Measurements from ENCODE around the gene BAK1.
"Not testable (repeated sequence)": the region's sequence is repeated elsewhere in the genome, so short reads cannot be mapped to it uniquely, and the experiment has no call there.

The BAK1 gene

GRCh38 chr6:33607126-33607783, 27.2 kb upstream of the BAK1 start:
- Histone ChIP-seq H3K27me3 (ENCODE audit: control insufficient read depth, insufficient read depth, low read length) (no peaks in the 10 kb centered on the region), H3K36me3 (ENCODE audit: control insufficient read depth, insufficient read depth, low read length) (no peaks in the 10 kb centered on the region), H3K4me3 (ENCODE audit: low read depth, low read length) (no peak overlapping the region), H3K9ac (ENCODE audit: low read length) (no peak overlapping the region), H3K4me1 (ENCODE audit: control insufficient read depth, insufficient read depth, low read length) (peaks cover 51% of the 10 kb centered on the region), H3K27ac (ENCODE audit: low read depth, low read length) (no peak overlapping the region), H3K9me3 (ENCODE audit: control insufficient read depth, insufficient read depth, low read depth, low read length) (peaks cover 6% of the 10 kb centered on the region)

GRCh38 chr6:33606642-33607041, 26.6 kb upstream of the BAK1 start:
- Histone ChIP-seq H3K9me3 (ENCODE audit: control insufficient read depth, insufficient read depth, low read depth, low read length) (peaks cover 6% of the 10 kb centered on the region), H3K27me3 (ENCODE audit: control insufficient read depth, insufficient read depth, low read length) (no peaks in the 10 kb centered on the region), H3K9ac (ENCODE audit: low read length) (no peak overlapping the region), H3K4me1 (ENCODE audit: control insufficient read depth, insufficient read depth, low read length) (peaks cover 51% of the 10 kb centered on the region), H3K27ac (ENCODE audit: low read depth, low read length) (no peak overlapping the region), H3K36me3 (ENCODE audit: control insufficient read depth, insufficient read depth, low read length) (no peaks in the 10 kb centered on the region), H3K4me3 (ENCODE audit: low read depth, low read length) (no peak overlapping the region)

DNA sequence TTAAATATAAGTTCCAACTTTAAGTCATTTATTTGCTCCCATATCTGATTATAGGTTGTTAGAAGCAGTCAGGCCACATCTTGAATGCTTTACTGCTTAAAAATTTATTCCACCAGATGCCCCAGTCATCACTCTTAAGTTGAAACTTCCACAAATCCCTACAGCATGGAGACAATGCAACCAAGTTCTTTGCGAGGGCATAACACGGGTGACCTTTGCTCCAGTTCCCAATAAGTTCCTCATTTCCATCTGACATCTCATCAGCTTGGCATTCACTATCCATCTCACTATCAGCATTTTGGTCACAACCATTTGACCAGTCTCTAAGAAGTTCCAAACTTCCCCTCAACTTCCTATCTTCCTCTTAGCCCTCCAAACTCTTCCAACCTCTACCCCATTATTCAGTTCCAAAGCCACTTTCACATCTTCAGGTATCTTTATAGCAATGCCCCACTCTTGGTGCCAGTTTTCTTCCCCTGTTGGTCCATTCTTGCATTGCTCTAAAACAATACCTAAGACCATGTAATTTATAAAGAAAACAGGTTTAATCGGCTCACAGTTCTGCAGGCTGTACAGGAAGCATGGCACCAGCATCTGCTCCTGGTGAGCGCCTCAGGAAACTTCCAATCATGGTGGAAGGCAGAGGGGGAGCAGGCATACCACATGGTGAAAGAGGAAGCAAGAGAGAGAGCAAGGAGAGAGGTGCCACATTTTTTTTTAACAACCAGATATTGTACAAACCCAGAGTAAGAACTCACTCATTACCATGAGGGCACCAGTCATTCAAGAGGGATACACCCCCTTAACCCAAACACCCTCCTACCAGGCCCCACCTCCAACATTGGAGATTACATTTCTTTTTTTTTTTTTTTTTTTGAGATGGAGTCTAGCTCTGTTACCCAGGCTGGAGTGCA, 25.1 kb upstream of the BAK1 start:
- H3K27ac ChIP-seq (ENCODE audit: low read depth, low read length): no peak overlapping the region
- no peak overlapping the region for H3K4me3 ChIP-seq (ENCODE audit: low read depth, low read length)
- H3K4me1 ChIP-seq (ENCODE audit: control insufficient read depth, insufficient read depth, low read length): peaks cover 38% of the 10 kb centered on the region
- no peaks in the 10 kb centered on the region for H3K27me3 ChIP-seq (ENCODE audit: control insufficient read depth, insufficient read depth, low read length)
- no peak overlapping the region for H3K9ac ChIP-seq (ENCODE audit: low read length)
- H3K36me3 ChIP-seq (ENCODE audit: control insufficient read depth, insufficient read depth, low read length): no peaks in the 10 kb centered on the region
- peaks cover 6% of the 10 kb centered on the region for H3K9me3 ChIP-seq (ENCODE audit: control insufficient read depth, insufficient read depth, low read depth, low read length)

DNA sequence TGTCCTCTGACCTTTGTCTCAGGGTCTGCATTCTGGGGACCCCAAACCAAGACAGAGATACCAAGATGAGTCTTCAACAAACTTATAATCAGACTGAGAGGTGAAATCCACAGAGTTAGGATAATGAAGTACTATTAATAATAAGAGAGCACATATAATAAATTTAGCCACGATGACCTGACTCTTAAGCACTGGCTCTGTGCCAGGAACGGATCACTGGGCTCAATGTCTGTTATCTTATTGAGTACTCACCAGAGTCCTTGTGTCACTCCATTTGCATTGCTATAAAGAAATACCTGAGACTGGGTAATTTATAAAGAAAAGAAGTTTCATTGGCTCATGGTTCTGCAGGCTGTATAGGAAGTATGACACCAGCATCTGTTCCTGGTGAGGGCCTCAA, 22.1 kb upstream of the BAK1 start:
- Histone ChIP-seq H3K9ac (ENCODE audit: low read length) (no peak overlapping the region), H3K36me3 (ENCODE audit: control insufficient read depth, insufficient read depth, low read length) (no peaks in the 10 kb centered on the region), H3K27ac (ENCODE audit: low read depth, low read length) (no peak overlapping the region), H3K27me3 (ENCODE audit: control insufficient read depth, insufficient read depth, low read length) (no peaks in the 10 kb centered on the region), H3K4me3 (ENCODE audit: low read depth, low read length) (no peak overlapping the region), H3K4me1 (ENCODE audit: control insufficient read depth, insufficient read depth, low read length) (peaks cover 14% of the 10 kb centered on the region), H3K9me3 (ENCODE audit: control insufficient read depth, insufficient read depth, low read depth, low read length) (peaks cover 6% of the 10 kb centered on the region)

- Histone ChIP-seq H3K9ac (ENCODE audit: low read length) (no peak overlapping the region), H3K27me3 (ENCODE audit: control insufficient read depth, insufficient read depth, low read length) (no peaks in the 10 kb centered on the region), H3K9me3 (ENCODE audit: control insufficient read depth, insufficient read depth, low read depth, low read length) (peaks cover 6% of the 10 kb centered on the region), H3K27ac (ENCODE audit: low read depth, low read length) (no peak overlapping the region), H3K4me3 (ENCODE audit: low read depth, low read length) (no peak overlapping the region), H3K36me3 (ENCODE audit: control insufficient read depth, insufficient read depth, low read length) (no peaks in the 10 kb centered on the region), H3K4me1 (ENCODE audit: control insufficient read depth, insufficient read depth, low read length) (peaks cover 8% of the 10 kb centered on the region; the same call in 1 of the 2 replicates)
Observed at GRCh38 chr6:33600761-33601160, 20.7 kb upstream of the BAK1 start.

DNA sequence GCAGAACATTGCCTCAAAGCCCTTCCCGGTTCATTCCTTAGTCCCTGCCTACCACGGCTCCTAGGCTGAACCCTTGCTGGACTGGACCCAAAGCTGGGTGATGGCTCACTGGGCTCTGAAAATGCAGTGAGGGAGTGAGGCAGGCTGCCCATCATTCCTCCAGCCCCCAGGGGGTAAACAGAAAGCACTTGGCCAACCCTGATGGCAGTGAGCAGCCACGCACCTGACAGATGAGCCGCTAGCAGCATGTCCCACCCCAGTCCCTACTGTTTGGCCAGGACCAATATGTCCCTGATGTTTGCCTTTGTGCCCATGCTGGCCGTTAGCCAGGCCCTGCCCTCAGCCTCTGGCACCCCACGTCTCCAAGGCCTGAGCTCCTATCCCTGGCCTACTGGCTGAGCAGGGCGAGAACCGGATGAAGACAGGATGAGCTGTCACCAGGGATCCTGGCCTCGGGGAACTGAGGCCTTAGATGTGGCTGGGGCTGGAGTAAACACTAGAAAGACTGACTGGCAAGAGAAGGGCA, 19.4 kb upstream of the BAK1 start:
- H3K27me3 ChIP-seq (ENCODE audit: control insufficient read depth, insufficient read depth, low read length): no peaks in the 10 kb centered on the region
- H3K9me3 ChIP-seq (ENCODE audit: control insufficient read depth, insufficient read depth, low read depth, low read length): no peaks in the 10 kb centered on the region
- H3K27ac ChIP-seq (ENCODE audit: low read depth, low read length): no peak overlapping the region
- no peak overlapping the region for H3K4me3 ChIP-seq (ENCODE audit: low read depth, low read length)
- H3K9ac ChIP-seq (ENCODE audit: low read length): no peak overlapping the region
- H3K4me1 ChIP-seq (ENCODE audit: control insufficient read depth, insufficient read depth, low read length): peaks cover 13% of the 10 kb centered on the region
- H3K36me3 ChIP-seq (ENCODE audit: control insufficient read depth, insufficient read depth, low read length): no peaks in the 10 kb centered on the region

- Histone ChIP-seq H3K36me3 (ENCODE audit: control insufficient read depth, insufficient read depth, low read length) (no peaks in the 10 kb centered on the region), H3K4me1 (ENCODE audit: control insufficient read depth, insufficient read depth, low read length) (peaks cover 16% of the 10 kb centered on the region), H3K9ac (ENCODE audit: low read length) (no peak overlapping the region), H3K27ac (ENCODE audit: low read depth, low read length) (no peak overlapping the region), H3K27me3 (ENCODE audit: control insufficient read depth, insufficient read depth, low read length) (no peaks in the 10 kb centered on the region), H3K9me3 (ENCODE audit: control insufficient read depth, insufficient read depth, low read depth, low read length) (no peaks in the 10 kb centered on the region), H3K4me3 (ENCODE audit: low read depth, low read length) (no peak overlapping the region)
Observed at GRCh38 chr6:33597551-33598322, 17.7 kb upstream of the BAK1 start.

- not testable (repeated sequence) for H3K4me3 ChIP-seq (ENCODE audit: low read depth, low read length); H3K9ac ChIP-seq (ENCODE audit: low read length); H3K27me3 ChIP-seq (ENCODE audit: control insufficient read depth, insufficient read depth, low read length); H3K27ac ChIP-seq (ENCODE audit: low read depth, low read length); H3K36me3 ChIP-seq (ENCODE audit: control insufficient read depth, insufficient read depth, low read length); H3K9me3 ChIP-seq (ENCODE audit: control insufficient read depth, insufficient read depth, low read depth, low read length)
- H3K4me1 ChIP-seq (ENCODE audit: control insufficient read depth, insufficient read depth, low read length): peaks cover 16% of the 10 kb centered on the region
Observed at GRCh38 chr6:33596894-33597293, 16.8 kb upstream of the BAK1 start.

DNA sequence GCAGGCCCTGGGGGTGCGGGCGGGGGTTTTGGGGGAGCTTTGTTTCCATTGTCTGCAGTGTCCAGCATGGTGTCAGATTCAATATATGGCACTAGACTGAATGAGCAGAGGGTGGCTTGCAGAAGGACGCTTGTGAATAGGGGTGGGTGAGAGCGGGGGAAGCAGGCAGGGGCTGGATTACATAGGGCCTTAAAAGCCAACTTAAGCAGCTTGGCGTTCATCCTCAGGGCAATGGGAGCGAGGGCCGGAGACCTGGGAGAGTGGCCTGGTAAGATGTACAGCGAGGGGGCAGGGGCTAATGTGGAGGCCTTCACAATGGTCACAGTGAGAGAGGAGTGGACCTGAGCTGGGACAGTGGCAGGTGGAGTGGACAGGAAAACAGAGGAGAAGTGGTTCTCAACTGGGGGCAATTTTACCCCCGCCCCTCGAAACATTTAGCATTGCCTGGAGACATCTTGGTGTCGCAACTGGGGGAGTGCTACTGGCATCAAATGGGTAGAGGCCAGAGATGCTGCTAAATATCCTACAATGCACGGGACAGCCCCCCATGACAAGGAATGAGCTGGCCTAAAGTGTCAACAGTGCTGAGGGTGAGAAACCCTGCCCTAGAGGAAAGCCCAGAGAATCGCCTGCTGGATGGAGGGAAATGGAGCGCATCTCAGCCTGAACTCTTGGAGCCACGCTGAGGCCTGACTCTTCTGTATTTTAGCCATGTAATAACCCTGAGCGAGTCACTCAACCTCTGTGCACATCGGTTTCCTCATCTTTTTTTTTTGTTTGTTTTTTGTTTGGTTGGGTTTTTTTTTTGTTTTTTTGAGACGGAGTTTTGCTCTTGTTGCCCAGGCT, 15.1 kb upstream of the BAK1 start:
- Histone ChIP-seq H3K36me3 (ENCODE audit: control insufficient read depth, insufficient read depth, low read length) (no peaks in the 10 kb centered on the region), H3K27me3 (ENCODE audit: control insufficient read depth, insufficient read depth, low read length) (no peaks in the 10 kb centered on the region), H3K4me1 (ENCODE audit: control insufficient read depth, insufficient read depth, low read length) (peaks cover 31% of the 10 kb centered on the region), H3K4me3 (ENCODE audit: low read depth, low read length) (no peak overlapping the region), H3K9ac (ENCODE audit: low read length) (no peak overlapping the region), H3K9me3 (ENCODE audit: control insufficient read depth, insufficient read depth, low read depth, low read length) (no peaks in the 10 kb centered on the region), H3K27ac (ENCODE audit: low read depth, low read length) (no peak overlapping the region)

GRCh38 chr6:33593414-33593727, 13.3 kb upstream of the BAK1 start:
- H3K27ac ChIP-seq (ENCODE audit: low read depth, low read length): no peak overlapping the region
- H3K9ac ChIP-seq (ENCODE audit: low read length): no peak overlapping the region

More at GRCh38 chr6:33593414-33593727, 13.3 kb upstream of the BAK1 start:
- H3K36me3 ChIP-seq (ENCODE audit: control insufficient read depth, insufficient read depth, low read length): no peaks in the 10 kb centered on the region
- H3K4me1 ChIP-seq (ENCODE audit: control insufficient read depth, insufficient read depth, low read length): peaks cover 33% of the 10 kb centered on the region
- H3K27me3 ChIP-seq (ENCODE audit: control insufficient read depth, insufficient read depth, low read length): no peaks in the 10 kb centered on the region
- peak overlapping the region; percentile 51 for H3K4me3 ChIP-seq (ENCODE audit: low read depth, low read length)
- no peaks in the 10 kb centered on the region for H3K9me3 ChIP-seq (ENCODE audit: control insufficient read depth, insufficient read depth, low read depth, low read length)

Measured in HUES6 (cell line).